ENCODE measurements around the gene MANBA.

- TF ChIP-seq CTCF (conservative IDR thresholded peaks at IDR 0.05), result peak; percentile 42
- TF ChIP-seq ZFX (IDR thresholded peaks at IDR 0.05), result no peak
These were observed 139.9 kb downstream of the MANBA start for GRCh38 chr4:102620697-102621497.
